Activated naive CD4-positive, alpha-beta T cell treated with anti-CD3 and anti-CD28 coated beads, Interleukin-2, amount 50 U/mL, for 16 hours (primary cell): Measurements from ENCODE around the gene SLC6A6.

Experiments used
- DNase-seq: peaks from one replicate; pipeline ENCODE4 v3.0.0-alpha.2; 2020

SLC6A6 gene

GRCh38 chr3:14491396-14492190, 89.2 kb downstream of the SLC6A6 start:
- no peak for DNase-seq

DNA sequence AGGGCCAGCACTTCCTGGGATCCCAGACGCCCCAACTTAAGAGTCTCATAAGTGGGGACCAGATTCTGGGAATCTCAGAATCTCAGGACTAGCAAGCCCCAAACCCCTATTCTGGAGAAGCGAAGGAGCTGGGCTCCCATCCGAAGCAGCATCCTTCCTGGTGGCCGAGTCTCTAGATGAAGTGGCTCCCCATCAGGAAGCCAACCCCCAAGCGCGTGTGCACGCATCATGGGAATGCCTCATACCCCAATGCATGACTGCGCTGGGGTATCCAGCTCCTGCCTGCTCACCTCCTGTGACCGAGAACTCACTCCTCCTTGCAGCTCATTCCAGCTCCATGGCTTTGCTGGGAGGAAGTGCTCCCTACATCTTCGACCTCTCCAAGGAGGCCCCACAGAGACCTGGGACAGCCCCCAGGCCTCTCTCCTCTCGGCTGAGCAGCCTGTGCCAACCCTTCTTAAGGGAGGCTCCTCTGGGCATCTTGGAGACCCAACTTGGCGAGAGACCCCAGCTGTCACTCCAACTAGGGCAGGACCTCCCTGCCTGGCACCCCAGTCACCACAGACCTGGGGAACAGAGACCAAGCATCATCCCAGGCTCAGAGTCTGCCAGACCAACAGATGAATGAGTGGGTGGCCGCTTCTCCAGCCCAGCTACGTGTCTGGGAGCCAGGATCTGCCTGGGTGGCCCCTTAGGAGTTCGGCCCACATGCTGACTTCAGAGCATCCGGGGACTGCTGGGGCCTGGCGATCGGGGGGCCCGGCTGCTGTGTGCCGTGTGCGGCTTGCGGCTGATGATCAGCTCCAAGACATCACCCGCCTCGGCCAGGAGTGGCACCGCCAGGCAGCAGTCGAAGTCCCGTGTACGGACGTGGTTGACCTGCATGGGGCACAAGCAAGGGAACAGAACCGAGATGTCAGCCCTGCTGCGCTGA, 90.8 kb downstream of the SLC6A6 start:
- DNase-seq, result no peak

- DNase-seq, result no peak
These were observed 92.0 kb downstream of the SLC6A6 start for GRCh38 chr3:14494279-14494972.

DNA sequence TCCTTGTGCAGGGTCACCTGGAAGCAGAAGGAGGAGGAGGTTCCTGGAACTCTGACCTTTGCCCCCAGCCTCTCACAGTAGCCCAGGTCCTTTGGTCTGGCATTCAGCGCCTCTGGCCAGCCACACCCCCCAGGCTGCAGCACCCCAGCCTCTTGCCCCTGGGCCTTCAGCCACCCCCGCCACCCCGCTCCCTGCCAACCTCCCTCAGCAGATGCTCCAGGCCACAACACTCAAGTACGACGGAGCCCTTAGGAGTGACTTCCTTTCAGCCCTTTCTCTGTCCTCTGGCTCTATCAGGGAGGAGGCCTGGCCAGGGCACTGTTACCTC, 92.5 kb downstream of the SLC6A6 start:
- DNase-seq, result no peak

- no peak for DNase-seq
These were observed 93.9 kb downstream of the SLC6A6 start for GRCh38 chr3:14496351-14496750.

- no peak for DNase-seq
These were observed 94.9 kb downstream of the SLC6A6 start for GRCh38 chr3:14497321-14497720.

- no peak for DNase-seq
These were observed 100.1 kb downstream of the SLC6A6 start for GRCh38 chr3:14502472-14502871.

DNA sequence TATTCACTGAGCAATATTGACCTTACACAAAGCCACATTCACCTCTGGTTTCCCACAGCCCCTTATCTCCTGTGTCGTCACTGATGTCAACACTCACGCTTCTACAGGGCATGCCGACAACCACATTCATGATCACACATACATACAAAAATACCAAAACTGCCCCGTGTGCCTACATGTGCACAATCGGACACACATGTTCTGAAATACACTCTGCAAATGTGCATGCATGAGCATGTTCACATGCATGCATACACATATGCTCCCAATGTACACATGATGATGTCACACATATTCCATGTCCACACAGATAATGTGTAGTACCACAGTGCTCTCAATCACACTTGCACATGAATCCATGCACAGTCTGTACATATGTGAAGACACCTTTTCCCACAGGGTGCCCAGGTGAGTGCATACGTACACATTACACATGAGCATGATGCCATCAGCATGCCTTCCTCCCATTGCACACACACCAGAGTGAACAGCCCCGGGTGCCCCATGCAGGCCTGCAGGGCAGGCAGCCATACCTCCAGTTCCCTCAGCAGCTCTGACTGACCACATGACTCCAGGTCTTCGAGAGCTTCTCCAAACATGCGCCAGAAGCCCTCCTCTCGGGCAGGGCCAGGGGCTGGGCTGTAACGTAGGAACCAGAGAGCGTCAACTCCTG, 100.8 kb downstream of the SLC6A6 start:
- DNase-seq, result no peak

- DNase-seq, result no peak
These were observed 101.3 kb downstream of the SLC6A6 start for GRCh38 chr3:14503706-14504065.

DNA sequence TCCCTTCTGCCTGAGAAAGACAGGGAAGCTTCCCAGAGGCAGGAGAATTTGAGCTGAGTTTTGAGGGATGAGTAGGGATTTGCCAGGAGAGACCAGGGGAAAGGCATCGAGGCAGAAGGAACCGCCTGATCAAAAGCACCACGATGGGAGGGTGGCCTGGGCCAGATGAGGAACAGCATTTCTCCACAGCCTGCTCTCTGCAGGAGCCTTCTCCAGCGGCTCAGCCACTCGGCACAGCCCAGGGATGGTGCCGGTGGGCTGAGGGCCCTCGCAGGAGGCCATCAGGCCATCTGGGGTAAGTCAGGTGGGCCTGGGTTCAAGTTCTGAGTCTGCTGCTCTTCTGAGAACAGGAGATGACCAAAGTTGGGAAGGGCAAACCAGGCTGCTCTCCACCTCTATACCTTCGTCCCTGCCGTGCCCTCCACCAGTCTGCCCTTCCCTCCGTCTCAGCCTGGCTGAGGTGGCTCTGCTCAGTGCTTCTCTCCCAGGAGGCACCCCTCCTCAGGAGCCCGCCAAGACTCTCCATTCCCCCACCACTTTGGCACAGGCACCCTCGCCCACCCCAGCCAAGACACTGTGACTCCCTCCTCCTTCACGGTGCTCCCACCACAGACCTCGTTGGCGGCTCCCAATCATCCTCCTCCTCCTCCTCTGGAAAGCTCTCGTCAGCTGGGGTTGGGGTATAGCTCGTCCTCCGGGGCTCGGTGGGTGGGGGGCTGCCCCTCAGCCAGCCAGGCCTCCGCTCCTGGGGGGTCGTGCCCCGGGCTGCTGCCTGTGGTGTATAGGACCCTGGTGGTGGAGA, 102.8 kb downstream of the SLC6A6 start:
- no peak for DNase-seq

DNA sequence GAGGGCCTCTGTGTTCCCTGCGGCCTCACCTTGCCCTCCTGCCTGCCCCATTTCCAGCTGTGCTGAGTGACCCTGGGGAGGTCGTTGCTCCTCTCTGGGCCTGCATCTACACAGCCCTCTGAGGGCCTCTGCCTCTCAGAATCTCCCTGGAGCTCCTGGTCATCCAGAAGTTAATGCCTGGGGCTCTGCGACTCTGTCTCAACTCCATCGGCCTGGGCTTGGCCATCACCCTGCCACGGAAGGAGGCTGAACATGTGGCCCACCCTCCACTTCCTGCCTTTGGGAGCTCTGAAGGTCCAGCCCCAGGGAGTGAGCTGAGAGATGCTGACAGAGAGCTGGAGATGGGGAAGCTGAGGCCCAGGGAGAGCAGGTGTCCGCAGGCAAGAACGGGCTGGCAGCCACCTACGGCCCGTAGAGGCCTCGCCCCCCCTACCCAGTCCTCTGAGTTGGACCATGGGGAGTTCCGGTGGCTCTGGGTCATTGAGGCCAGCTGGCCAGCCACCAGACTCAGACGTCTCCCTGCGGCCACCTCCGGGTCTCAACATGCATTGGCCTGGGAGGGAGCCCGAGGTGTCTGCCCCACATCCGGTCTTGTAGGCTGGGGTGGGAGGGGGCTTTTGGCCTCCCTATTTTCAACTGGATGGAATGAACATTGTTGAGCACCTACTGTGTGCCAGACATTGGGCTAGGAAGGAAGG, 103.5 kb downstream of the SLC6A6 start:
- DNase-seq, result no peak

DNA sequence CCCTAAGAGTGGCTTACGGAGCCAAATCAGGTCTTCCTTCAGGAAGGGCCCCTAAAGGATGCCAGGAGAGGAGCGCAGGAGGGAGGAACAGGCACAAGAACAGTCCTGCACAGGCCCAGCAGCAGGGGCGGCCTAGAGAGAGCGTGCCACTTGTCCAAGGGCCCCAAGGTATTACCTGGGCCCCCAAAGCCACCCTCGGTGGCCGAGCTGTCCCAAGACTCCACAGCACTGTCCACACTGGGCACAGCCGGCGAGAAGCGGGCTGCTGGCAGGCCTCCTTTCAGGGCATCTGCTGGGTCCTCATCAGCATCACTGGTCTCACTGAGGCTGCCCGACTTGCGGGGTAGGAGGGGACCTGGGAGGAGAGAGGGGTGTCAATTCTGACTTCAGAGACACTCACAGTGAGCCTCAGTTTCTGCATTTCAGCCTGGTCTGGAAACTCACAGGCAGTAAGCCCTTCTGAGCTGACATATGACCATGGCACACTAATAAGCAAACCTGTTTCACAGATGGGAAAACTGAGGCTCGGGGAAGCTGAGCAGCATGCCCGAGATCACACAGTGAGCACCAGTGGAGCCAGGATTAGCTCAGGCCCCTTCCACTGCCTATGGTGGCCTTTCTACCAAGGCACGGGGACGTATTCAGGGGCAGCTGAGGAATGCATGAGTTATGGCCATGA, 104.4 kb downstream of the SLC6A6 start:
- DNase-seq, result no peak

DNA sequence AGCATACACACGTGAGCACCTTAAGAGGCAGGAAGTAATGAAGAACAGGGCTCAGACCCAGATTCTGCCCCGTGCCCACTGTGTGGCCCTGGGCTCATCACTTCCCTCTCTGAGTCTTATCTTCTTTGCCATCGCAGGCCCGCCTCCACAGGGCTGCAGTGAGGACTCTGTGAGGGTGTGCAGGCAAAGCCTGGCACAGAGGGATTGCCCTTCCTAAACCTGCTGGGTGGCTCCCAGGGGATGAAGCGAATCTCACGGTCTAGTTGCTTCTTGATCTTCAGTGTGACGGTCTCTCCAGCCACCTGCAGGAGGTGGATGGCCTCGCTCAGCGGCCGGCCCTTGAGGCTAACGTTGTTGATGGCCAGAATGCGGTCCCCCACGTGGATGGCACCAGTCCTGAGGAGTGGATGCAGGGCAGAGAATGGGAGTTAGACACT, 104.9 kb downstream of the SLC6A6 start:
- no peak for DNase-seq

GRCh38 chr3:14507757-14508504, 105.5 kb downstream of the SLC6A6 start:
- no peak for DNase-seq

- DNase-seq, result no peak
These were observed 106.1 kb downstream of the SLC6A6 start for GRCh38 chr3:14508505-14508819.

GRCh38 chr3:14508966-14509795, 106.8 kb downstream of the SLC6A6 start:
- DNase-seq, result peak; percentile 71

DNA sequence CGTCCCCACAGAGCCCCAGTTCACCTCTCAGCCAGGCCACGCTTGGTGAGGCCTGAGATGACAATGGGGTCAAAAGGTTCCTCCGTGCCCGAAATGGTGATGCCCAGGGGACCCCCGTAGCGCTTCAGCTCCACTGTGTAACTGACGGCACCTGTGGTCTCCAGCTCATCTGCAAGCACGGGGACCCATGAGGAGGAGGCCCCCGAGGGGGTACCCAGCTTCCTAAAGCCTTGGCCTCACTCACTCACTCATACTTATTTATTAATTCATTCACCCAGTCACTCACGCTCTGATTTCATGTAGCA, 107.3 kb downstream of the SLC6A6 start:
- DNase-seq, result no peak

DNA sequence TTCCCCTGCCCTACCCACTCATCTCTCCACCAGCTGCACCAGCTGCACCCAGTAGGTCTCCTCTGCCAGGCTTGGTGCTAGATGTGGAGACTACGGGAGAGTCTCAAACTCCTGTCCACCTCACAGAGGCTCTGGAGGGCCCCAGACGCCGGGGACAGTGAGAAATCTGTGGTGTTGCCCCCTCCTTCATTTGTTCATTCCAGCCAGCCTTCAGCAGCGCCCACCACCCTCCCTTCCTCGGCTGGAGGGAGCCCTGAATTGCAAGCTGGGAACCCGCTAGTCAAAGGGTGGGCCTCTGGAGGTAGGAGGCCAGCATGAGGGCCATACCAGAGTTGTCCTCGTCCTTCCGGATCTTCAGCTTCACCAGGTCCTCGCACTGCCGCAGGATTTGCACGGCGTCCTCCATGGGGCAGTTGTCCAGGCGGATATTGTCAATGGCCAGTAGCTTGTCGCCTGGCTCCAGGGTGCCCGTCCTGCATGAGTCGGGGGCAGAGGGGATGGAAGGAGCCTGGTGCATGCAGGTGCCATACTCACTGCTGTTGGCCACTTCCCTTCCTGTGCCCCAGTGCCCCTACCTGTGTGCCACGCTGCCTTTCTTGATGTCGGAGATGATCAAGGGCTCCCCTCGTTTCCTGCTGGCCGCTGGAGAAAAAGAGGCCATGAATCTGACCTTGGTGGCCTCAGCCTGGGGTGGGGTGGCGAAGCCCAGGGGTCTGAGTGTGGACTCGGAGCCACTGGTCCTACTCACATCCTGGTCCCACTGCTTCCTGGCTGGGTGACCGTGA, 108.6 kb downstream of the SLC6A6 start:
- no peak for DNase-seq
